Fibroblast of pulmonary artery (primary cell): ENCODE measurements around the gene CUX1.

Source experiments
- DNase-seq: peaks from one replicate; pipeline ENCODE4 v3.0.0-alpha.2; 2010; ENCODE audit warnings: low read depth
- H3K4me3 ChIP-seq: replicated peaks from 2 replicates; pipeline ENCODE4 v1.5.1; 2011; ENCODE audit warnings: low read depth, mild to moderate bottlenecking, control low read depth, low read length, moderate library complexity
- CTCF ChIP-seq: IDR thresholded peaks from 2 replicates; pipeline ENCODE4 v1.5.1; 2011; ENCODE audit warnings: mild to moderate bottlenecking, control low read depth, low read length, inconsistent platforms; ENCODE audit errors: missing control alignments

Gene CUX1

GRCh38 chr7:102080434-102081243, 263.2 kb downstream of the CUX1 start:
- DNase-seq: no peak
- no peak for TF ChIP-seq CTCF
- no peak overlapping the region for H3K4me3 ChIP-seq

- TF ChIP-seq CTCF: no peak
- DNase-seq: no peak
- no peak overlapping the region for H3K4me3 ChIP-seq
Measured at GRCh38 chr7:102081244-102081627, 263.8 kb downstream of the CUX1 start.

GRCh38 chr7:102082693-102083368, 265.4 kb downstream of the CUX1 start:
- TF ChIP-seq CTCF: no peak
- H3K4me3 ChIP-seq: no peak overlapping the region
- DNase-seq: peak; percentile 42

- no peak for DNase-seq
- no peak for TF ChIP-seq CTCF
- H3K4me3 ChIP-seq: no peak overlapping the region
Measured at GRCh38 chr7:102085218-102085772, 267.9 kb downstream of the CUX1 start.

GRCh38 chr7:102089175-102090098, 272.0 kb downstream of the CUX1 start:
- TF ChIP-seq CTCF: no peak
- no peak for DNase-seq
- no peak overlapping the region for H3K4me3 ChIP-seq

GRCh38 chr7:102093599-102094315, 276.3 kb downstream of the CUX1 start:
- no peak for DNase-seq
- H3K4me3 ChIP-seq: no peak overlapping the region
- no peak for TF ChIP-seq CTCF
